Peyer's patch (tissue), 4 donors: ENCODE data around the gene TAF11L8.
"Not testable (repeated sequence)": the region's sequence is repeated elsewhere in the genome, so short reads cannot be mapped to it uniquely, and the experiment has no call there.

Experiments
- CTCF ChIP-seq, 6 experiments: fragments of 450-650 bp in 4 of 6; fragments of 200-600 bp in 2 of 6; sonication (generic) in 1 of 6; IDR thresholded peaks; one replicate each; pipeline ENCODE4 v1.5.1; 2017 to 2019; ENCODE audit warnings: antibody characterized with exemption in 6 of 6, mild to moderate bottlenecking in 3 of 6, moderate library complexity in 1 of 6
- POLR2A ChIP-seq, 2 donors: fragments of 450-650 bp; IDR thresholded peaks; one replicate each; pipeline ENCODE4 v1.5.1; 2017; ENCODE audit warnings: antibody characterized with exemption in 2 of 2, mild to moderate bottlenecking in 2 of 2, moderate library complexity in 2 of 2

DNA sequence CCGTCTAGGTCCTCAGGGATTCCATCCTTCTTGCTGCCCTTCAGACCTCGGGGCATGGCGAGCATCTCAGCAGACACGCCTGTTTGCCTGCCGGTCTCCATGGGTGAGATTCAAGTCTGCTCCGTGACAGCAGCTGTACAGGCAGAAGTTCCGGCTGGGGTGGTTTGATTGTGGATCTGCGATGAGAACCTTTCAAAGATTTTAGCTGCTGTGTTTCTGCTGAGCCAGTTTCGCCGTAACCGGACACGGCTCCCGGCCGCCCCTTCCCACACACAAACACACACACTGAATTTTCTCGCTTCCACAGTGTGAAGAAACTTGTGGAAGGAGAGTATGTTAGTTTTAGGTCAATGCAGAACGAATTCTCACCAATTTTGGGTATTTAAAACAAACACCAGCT is 5.1 kb downstream of the TAF11L8 start, which contains the start of gene TAF11L7:
- TF ChIP-seq POLR2A, CTCF (IDR thresholded peaks at IDR 0.05): not testable (repeated sequence)
